Body of pancreas (tissue), 4 donors: ENCODE measurements around the gene ZNF787.
"Not testable (repeated sequence)": the region's sequence is repeated elsewhere in the genome, so short reads cannot be mapped to it uniquely, and the experiment has no call there.

Source experiments
- POLR2A ChIP-seq, 3 donors: fragments of 450-650 bp; IDR thresholded peaks; one replicate each; pipeline ENCODE4 v1.6.1; 2016; ENCODE audit warnings: antibody characterized with exemption in 3 of 3, mild to moderate bottlenecking in 2 of 3
- TF ChIP-seq, protein P1 (sequence below), 7 experiments: fragments of 450-650 bp in 4 of 7; fragments of 200-600 bp in 3 of 7; sonication (generic) in 3 of 7; IDR thresholded peaks; one replicate each; pipeline ENCODE4 v1.5.1; 2016 to 2019; ENCODE audit warnings: antibody characterized with exemption in 7 of 7

DNA sequence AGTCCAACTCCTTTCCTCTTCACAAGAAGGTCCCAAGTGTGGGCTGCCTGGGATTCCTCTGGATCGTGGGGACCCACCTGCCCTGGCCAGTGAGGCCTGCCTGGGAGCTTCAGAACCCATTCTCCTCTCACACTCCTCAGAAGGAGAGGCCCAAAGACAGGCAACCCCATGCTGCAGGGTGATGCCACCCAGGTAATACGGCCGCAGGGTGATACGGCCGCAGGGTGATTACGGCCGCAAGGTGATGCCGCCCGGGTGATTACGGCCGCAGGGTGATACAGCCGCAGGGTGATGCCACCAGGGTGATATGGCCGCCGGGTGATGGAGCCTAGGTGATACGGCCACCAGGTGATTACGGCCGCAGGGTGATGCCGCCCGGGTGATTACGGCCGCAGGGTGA, 22.9 kb downstream of the ZNF787 start:
- TF ChIP-seq, protein P1, sequence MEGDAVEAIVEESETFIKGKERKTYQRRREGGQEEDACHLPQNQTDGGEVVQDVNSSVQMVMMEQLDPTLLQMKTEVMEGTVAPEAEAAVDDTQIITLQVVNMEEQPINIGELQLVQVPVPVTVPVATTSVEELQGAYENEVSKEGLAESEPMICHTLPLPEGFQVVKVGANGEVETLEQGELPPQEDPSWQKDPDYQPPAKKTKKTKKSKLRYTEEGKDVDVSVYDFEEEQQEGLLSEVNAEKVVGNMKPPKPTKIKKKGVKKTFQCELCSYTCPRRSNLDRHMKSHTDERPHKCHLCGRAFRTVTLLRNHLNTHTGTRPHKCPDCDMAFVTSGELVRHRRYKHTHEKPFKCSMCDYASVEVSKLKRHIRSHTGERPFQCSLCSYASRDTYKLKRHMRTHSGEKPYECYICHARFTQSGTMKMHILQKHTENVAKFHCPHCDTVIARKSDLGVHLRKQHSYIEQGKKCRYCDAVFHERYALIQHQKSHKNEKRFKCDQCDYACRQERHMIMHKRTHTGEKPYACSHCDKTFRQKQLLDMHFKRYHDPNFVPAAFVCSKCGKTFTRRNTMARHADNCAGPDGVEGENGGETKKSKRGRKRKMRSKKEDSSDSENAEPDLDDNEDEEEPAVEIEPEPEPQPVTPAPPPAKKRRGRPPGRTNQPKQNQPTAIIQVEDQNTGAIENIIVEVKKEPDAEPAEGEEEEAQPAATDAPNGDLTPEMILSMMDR (IDR thresholded peaks at IDR 0.05): not testable (repeated sequence)
- TF ChIP-seq POLR2A (IDR thresholded peaks at IDR 0.05): not testable (repeated sequence)
